ENCODE data around the gene DTHD1. TPM values are rescaled to one million over a fixed set of nuclear protein-coding genes. Genes with fewer than 3 reads are reported as not detected.

The DTHD1 gene
- total RNA-seq, 1 donor from 2014 or later: not detected

DNA sequence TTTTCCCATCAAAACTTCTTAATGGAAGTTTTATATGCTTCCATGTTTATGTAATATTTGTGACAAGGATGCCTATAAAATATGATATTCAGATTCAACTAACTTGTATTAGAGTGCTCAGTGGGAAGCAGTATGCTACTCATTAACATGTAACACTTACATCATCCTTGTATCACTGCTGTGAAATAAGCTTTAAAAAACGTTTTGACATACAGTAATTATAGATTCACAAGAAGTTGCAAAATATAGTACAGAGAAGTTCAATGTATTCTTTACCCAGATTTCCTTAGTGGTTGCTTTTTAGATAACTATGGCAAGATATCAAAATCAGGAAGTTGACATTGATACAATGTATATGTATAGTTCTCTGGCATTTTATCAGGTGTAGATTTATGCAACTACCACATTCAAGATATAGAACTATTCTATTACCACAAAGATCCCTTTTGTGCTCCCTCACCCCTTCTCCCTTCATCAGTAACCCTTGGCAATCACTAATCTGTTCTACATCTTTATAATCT is 56.3 kb downstream of the DTHD1 start:
- peaks cover 2% of the 10 kb centered on the region for H3K27me3 Mint-ChIP-seq (ENCODE audit: unreplicated experiment)
- no peak overlapping the region for H3K27ac Mint-ChIP-seq (ENCODE audit: unreplicated experiment)
- H3K4me3 Mint-ChIP-seq (ENCODE audit: unreplicated experiment): no peak overlapping the region
- no peaks in the 10 kb centered on the region for H3K4me1 Mint-ChIP-seq (ENCODE audit: unreplicated experiment)
- no peak for TF ChIP-seq CTCF (IDR thresholded peaks at IDR 0.05; ENCODE audit: unreplicated experiment)
- no peaks in the 10 kb centered on the region for H3K9me3 Mint-ChIP-seq (ENCODE audit: unreplicated experiment)
- DNase-seq (ENCODE audit: low spot score): no peak
- H3K36me3 Mint-ChIP-seq (ENCODE audit: low read depth, unreplicated experiment): no peaks in the 10 kb centered on the region

DNA sequence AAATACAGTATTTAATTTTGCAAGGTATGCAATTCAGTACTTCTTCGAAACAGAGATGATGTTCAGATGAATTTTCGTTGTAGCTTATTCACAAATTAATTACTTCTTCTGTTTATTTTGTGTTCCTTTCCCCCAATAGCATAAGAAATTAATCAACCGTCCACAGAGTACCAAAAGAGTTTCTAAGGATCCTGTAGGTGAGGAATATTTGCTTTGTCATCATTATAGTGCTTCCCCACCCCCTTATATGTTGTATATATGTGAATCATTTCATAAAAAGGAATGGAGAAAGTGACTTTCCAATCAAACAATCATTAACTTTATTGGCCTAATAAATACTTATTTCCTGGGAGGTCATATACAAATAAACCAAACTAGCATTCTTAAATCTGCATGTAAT is 57.6 kb downstream of the DTHD1 start:
- Mint-ChIP-seq H3K4me3 (ENCODE audit: unreplicated experiment) (no peak overlapping the region), H3K4me1 (ENCODE audit: unreplicated experiment) (no peaks in the 10 kb centered on the region), H3K27me3 (ENCODE audit: unreplicated experiment) (peaks cover 2% of the 10 kb centered on the region), H3K9me3 (ENCODE audit: unreplicated experiment) (no peaks in the 10 kb centered on the region), H3K27ac (ENCODE audit: unreplicated experiment) (no peak overlapping the region), H3K36me3 (ENCODE audit: low read depth, unreplicated experiment) (no peaks in the 10 kb centered on the region)
- DNase-seq (ENCODE audit: low spot score): no peak
- no peak for TF ChIP-seq CTCF (IDR thresholded peaks at IDR 0.05; ENCODE audit: unreplicated experiment)

DNA sequence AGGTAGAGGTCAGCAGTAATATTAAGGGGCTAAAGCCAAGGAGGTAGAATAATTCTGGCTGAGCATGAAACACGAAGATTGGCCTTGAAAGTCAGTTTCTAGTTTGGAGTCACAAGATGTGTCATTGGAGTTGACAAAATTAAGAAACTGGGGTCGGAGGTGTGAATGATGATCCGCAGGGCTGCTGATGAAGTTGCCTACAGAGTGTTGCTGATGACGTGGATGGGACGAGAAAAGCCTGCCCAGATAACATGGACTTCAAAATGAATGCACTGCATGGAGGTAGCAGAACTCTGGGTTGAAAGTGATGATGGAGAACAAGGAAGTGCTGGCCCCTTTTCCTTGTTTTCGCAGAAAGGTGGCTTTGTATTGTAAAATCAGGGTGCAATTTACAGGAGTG is 60.5 kb downstream of the DTHD1 start:
- Mint-ChIP-seq H3K4me3 (ENCODE audit: unreplicated experiment) (no peak overlapping the region), H3K27ac (ENCODE audit: unreplicated experiment) (no peak overlapping the region), H3K36me3 (ENCODE audit: low read depth, unreplicated experiment) (no peaks in the 10 kb centered on the region), H3K4me1 (ENCODE audit: unreplicated experiment) (no peaks in the 10 kb centered on the region), H3K27me3 (ENCODE audit: unreplicated experiment) (peaks cover 1% of the 10 kb centered on the region), H3K9me3 (ENCODE audit: unreplicated experiment) (no peaks in the 10 kb centered on the region)
- TF ChIP-seq CTCF (IDR thresholded peaks at IDR 0.05; ENCODE audit: unreplicated experiment): no peak
- no peak for DNase-seq (ENCODE audit: low spot score)

GRCh38 chr4:36343501-36344175 is 62.2 kb downstream of the DTHD1 start:
- DNase-seq (ENCODE audit: low spot score): no peak
- H3K27me3 Mint-ChIP-seq (ENCODE audit: unreplicated experiment): no peaks in the 10 kb centered on the region
- no peaks in the 10 kb centered on the region for H3K4me1 Mint-ChIP-seq (ENCODE audit: unreplicated experiment)
- no peak overlapping the region for H3K27ac Mint-ChIP-seq (ENCODE audit: unreplicated experiment)
- no peaks in the 10 kb centered on the region for H3K36me3 Mint-ChIP-seq (ENCODE audit: low read depth, unreplicated experiment)
- H3K4me3 Mint-ChIP-seq (ENCODE audit: unreplicated experiment): no peak overlapping the region
- TF ChIP-seq CTCF (IDR thresholded peaks at IDR 0.05; ENCODE audit: unreplicated experiment): no peak
- no peaks in the 10 kb centered on the region for H3K9me3 Mint-ChIP-seq (ENCODE audit: unreplicated experiment)

GRCh38 chr4:36348403-36348938 is 67.1 kb downstream of the DTHD1 start:
- Mint-ChIP-seq H3K9me3 (ENCODE audit: unreplicated experiment) (no peaks in the 10 kb centered on the region), H3K4me1 (ENCODE audit: unreplicated experiment) (peaks cover 11% of the 10 kb centered on the region), H3K27ac (ENCODE audit: unreplicated experiment) (no peak overlapping the region), H3K4me3 (ENCODE audit: unreplicated experiment) (no peak overlapping the region), H3K27me3 (ENCODE audit: unreplicated experiment) (no peaks in the 10 kb centered on the region), H3K36me3 (ENCODE audit: low read depth, unreplicated experiment) (no peaks in the 10 kb centered on the region)
- no peak for TF ChIP-seq CTCF (IDR thresholded peaks at IDR 0.05; ENCODE audit: unreplicated experiment)
- no peak for DNase-seq (ENCODE audit: low spot score)

Measured in endothelial cell (in vitro differentiated cells).